ENCODE data around the gene TIMP4.
A peak's percentile ranks its signal among the peaks of the same experiment; 100 is the strongest.

The TIMP4 gene
- 1.8 to 15.4 (median 6.6) reads per million in 17 experiments for total RNA-seq

GRCh38 chr3:12158387-12159226 is at the start of gene TIMP4:
Gene TIMP4 (minus strand): TSS chr3:12158912. CDS start chr3:12158840, 72 bp downstream.
- DNase-seq = peak in 2 of 4 experiments; percentile 22 to 38

- no peak for DNase-seq
Observed at GRCh38 chr3:12205171-12205570, 46.5 kb upstream of the TIMP4 start.

- DNase-seq = no peak
Observed at GRCh38 chr3:12201813-12202212, 43.1 kb upstream of the TIMP4 start.

GRCh38 chr3:12198301-12198700 is 39.6 kb upstream of the TIMP4 start:
- peak in 2 of 4 experiments; percentile 29 to 34 for DNase-seq

GRCh38 chr3:12197475-12197874 is 38.8 kb upstream of the TIMP4 start:
- DNase-seq = no peak

- no peak for DNase-seq
Observed at GRCh38 chr3:12196684-12197083, 38.0 kb upstream of the TIMP4 start.

GRCh38 chr3:12195231-12195630 is 36.5 kb upstream of the TIMP4 start:
- DNase-seq = no peak

- DNase-seq = no peak
Observed at GRCh38 chr3:12194669-12195161, 36.0 kb upstream of the TIMP4 start.

GRCh38 chr3:12194209-12194608 is 35.5 kb upstream of the TIMP4 start:
- peak; percentile 63 to 87 (median 76) for DNase-seq

- peak; percentile 88 to 98 (median 94) for DNase-seq
Observed at GRCh38 chr3:12193485-12194165, 34.9 kb upstream of the TIMP4 start.

GRCh38 chr3:12192655-12193484 is 34.2 kb upstream of the TIMP4 start:
- no peak for DNase-seq

- peak in 2 of 4 experiments; percentile 34 to 46 for DNase-seq
Observed at GRCh38 chr3:12192173-12192572, 33.5 kb upstream of the TIMP4 start.

GRCh38 chr3:12191559-12191958 is 32.8 kb upstream of the TIMP4 start:
- DNase-seq = no peak

- DNase-seq = no peak
Observed at GRCh38 chr3:12190832-12191231, 32.1 kb upstream of the TIMP4 start.

GRCh38 chr3:12190221-12190807 is 31.6 kb upstream of the TIMP4 start:
- no peak for DNase-seq

- no peak for DNase-seq
Observed at GRCh38 chr3:12188681-12189287, 30.1 kb upstream of the TIMP4 start.

GRCh38 chr3:12188328-12188648 is 29.6 kb upstream of the TIMP4 start:
- no peak for DNase-seq

- DNase-seq = peak; percentile 68 to 92 (median 84)
Observed at GRCh38 chr3:12187448-12188327, 29.0 kb upstream of the TIMP4 start.

GRCh38 chr3:12186515-12187286 is 28.0 kb upstream of the TIMP4 start:
- peak; percentile 40 to 72 (median 62) for DNase-seq

GRCh38 chr3:12186046-12186445 is 27.3 kb upstream of the TIMP4 start:
- DNase-seq = no peak

Measured in suppressor macrophage (primary cell).